Activated naive CD4-positive, alpha-beta T cell treated with anti-CD3 and anti-CD28 coated beads, Interleukin-2, amount 10 ng/mL, durations not matched to agents 7 days and 5 days (primary cell): ENCODE data around the gene LRRC46.

ENCODE experiments used
- CTCF ChIA-PET: fragments of 350-600 bp; sonication (Branson Sonifier 250); formaldehyde crosslinking; loops from one replicate; lab custom pipeline; 2021; ENCODE audit warnings: antibody characterized with exemption; lab: Charles Lee
- DNase-seq: peaks from one replicate; pipeline ENCODE4 v3.0.0-alpha.2; 2020
- H3K27ac Mint-ChIP-seq: one replicate; pipeline ENCODE4 v1.8.0; 2021; ENCODE audit warnings: mild to moderate bottlenecking, moderate library complexity, mixed read lengths
- H3K27me3 Mint-ChIP-seq: one replicate; pipeline ENCODE4 v1.8.0; 2021; ENCODE audit warnings: mild to moderate bottlenecking, mixed read lengths
- H3K36me3 Mint-ChIP-seq: one replicate; pipeline ENCODE4 v1.8.0; 2021; ENCODE audit warnings: mixed read lengths
- H3K4me1 Mint-ChIP-seq: one replicate; pipeline ENCODE4 v1.8.0; 2021; ENCODE audit warnings: mixed read lengths
- H3K4me3 Mint-ChIP-seq: one replicate; pipeline ENCODE4 v1.8.0; 2021; ENCODE audit warnings: mild to moderate bottlenecking, moderate library complexity, mixed read lengths
- H3K9me3 Mint-ChIP-seq: one replicate; pipeline ENCODE4 v1.8.0; 2021; ENCODE audit warnings: mixed read lengths

LRRC46 gene

DNA sequence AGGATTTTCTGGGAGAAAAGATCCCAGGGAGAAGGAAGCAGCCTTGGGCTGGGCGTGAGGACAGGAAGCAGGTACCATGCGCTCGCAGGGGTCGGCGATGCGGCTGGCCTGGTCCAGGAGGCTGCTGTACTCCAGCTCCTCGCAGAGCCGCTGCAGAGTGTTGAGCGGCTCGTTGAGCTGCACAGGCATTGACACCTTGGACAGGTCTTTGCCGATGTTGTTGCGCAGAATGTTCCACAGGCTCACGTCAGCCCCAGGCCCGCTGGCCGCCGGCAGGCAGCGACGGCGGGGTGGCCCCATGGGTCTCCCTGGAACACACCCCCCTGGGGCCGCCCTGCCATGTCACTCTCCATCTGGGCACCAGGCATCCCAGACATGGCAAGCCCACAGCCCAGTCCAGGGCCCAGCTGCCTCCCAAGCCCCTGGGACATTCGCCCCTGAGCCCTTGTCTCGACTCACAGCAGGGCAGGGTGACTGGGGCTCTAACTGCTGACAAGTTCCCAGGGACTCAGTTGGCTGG is 17.9 kb upstream of the LRRC46 start:
- CTCF ChIA-PET, result no interaction called here
- no peaks in the 10 kb centered on the region for H3K9me3 Mint-ChIP-seq
- H3K36me3 Mint-ChIP-seq, result peaks cover 49% of the 10 kb centered on the region

DNA sequence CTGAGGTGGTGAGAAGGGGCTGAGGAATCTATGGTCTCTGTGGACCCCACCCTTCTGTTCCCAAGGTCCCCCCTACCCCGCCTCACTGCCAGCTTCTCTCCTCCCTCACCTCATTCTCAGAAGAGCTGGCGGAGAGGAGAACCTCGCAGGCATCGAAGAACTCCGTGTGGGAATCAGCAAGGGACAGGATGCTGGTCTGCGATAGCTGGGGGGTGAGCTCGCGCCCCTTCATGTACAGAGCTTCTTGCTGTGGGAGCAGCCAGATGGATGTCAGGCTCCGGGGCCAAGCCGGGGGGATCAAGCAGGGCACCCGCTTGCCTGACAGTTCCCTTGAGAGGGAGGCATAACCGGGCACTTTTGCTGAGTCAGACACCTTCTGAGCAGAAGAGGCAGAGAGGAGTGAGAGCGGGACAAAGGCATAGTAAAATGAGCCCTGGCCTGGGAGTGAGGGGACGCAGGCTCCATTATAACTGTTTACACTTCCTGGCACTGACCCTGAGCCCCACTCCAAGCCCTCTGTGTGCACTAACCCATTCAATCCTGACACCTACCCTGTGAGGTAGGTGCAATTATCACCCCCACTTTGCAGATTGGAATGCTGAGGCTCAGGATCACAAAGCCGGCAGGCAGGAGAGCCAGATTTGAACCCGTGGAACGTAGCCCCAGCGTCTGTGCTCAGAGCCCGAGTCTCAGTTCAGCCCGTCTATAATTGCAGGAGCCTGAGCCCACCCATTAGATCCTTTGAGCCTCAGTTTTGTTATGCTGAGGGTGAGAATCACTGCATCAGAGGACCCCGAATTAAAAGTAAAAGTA is 16.2 kb upstream of the LRRC46 start:
- H3K9me3 Mint-ChIP-seq, result no peaks in the 10 kb centered on the region
- H3K27ac Mint-ChIP-seq, result no peak overlapping the region
- peaks cover 10% of the 10 kb centered on the region for H3K4me1 Mint-ChIP-seq
- H3K27me3 Mint-ChIP-seq, result no peaks in the 10 kb centered on the region
- H3K4me3 Mint-ChIP-seq, result no peak overlapping the region
- peaks cover 42% of the 10 kb centered on the region for H3K36me3 Mint-ChIP-seq
- CTCF ChIA-PET, result no interaction called here
- DNase-seq, result no peak

More for the DNA sequence above, 17.9 kb upstream of the LRRC46 start:
- DNase-seq, result no peak
- Mint-ChIP-seq H3K27me3 (no peaks in the 10 kb centered on the region), H3K4me3 (no peak overlapping the region), H3K27ac (no peak overlapping the region), H3K4me1 (no peaks in the 10 kb centered on the region)

GRCh38 chr17:47816111-47816735 is 15.2 kb upstream of the LRRC46 start:
- no peak overlapping the region for H3K4me3 Mint-ChIP-seq
- H3K4me1 Mint-ChIP-seq, result peaks cover 19% of the 10 kb centered on the region
- no peak overlapping the region for H3K27ac Mint-ChIP-seq
- peaks cover 35% of the 10 kb centered on the region for H3K36me3 Mint-ChIP-seq
- H3K9me3 Mint-ChIP-seq, result no peaks in the 10 kb centered on the region
- H3K27me3 Mint-ChIP-seq, result no peaks in the 10 kb centered on the region
- CTCF ChIA-PET, result no interaction called here
- no peak for DNase-seq

GRCh38 chr17:47816947-47817346 is 14.5 kb upstream of the LRRC46 start:
- CTCF ChIA-PET, result no interaction called here
- no peak overlapping the region for H3K27ac Mint-ChIP-seq
- no peaks in the 10 kb centered on the region for H3K27me3 Mint-ChIP-seq
- DNase-seq, result no peak
- H3K4me3 Mint-ChIP-seq, result no peak overlapping the region
- no peaks in the 10 kb centered on the region for H3K9me3 Mint-ChIP-seq
- peaks cover 30% of the 10 kb centered on the region for H3K36me3 Mint-ChIP-seq
- H3K4me1 Mint-ChIP-seq, result peaks cover 26% of the 10 kb centered on the region

GRCh38 chr17:47818002-47818695 is 13.3 kb upstream of the LRRC46 start:
- H3K9me3 Mint-ChIP-seq, result no peaks in the 10 kb centered on the region
- no peaks in the 10 kb centered on the region for H3K27me3 Mint-ChIP-seq
- CTCF ChIA-PET, result interaction anchor here (0.7 kb wide), 1 partner anchor 14 kb away, joined by 3 read pairs; no protein-coding TSS in a partner anchor
- no peak overlapping the region for H3K27ac Mint-ChIP-seq
- H3K4me1 Mint-ChIP-seq, result peaks cover 33% of the 10 kb centered on the region
- no peak overlapping the region for H3K4me3 Mint-ChIP-seq
- H3K36me3 Mint-ChIP-seq, result peaks cover 26% of the 10 kb centered on the region
- DNase-seq, result no peak

DNA sequence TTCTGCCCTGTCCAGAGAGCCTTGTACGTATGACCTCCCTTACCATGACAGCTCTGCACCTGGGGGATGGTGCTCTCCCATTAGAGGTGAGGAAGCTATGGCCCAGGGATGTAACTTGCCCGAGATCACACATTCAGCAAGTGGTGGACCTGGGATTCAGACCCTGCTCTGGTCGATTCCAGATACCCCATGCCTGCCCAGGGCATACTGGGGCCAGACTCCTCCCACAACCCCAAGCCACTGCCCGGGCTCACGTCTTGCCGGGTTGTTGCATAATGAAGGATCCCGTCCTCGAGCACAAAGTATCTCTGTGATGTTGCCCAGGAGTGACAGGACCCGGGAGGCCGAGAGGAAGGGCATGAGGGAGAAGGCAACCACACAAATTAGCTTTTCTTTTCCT is 12.0 kb upstream of the LRRC46 start:
- CTCF ChIA-PET, result no interaction called here

GRCh38 chr17:47820033-47820789 is 11.3 kb upstream of the LRRC46 start:
- peak overlapping the region; percentile 99 for H3K4me3 Mint-ChIP-seq
- peaks cover 33% of the 10 kb centered on the region for H3K4me1 Mint-ChIP-seq
- CTCF ChIA-PET, result interaction anchor here (0.6 kb wide), 1 partner anchor 203 kb away, joined by 3 read pairs; no protein-coding TSS in a partner anchor
- H3K9me3 Mint-ChIP-seq, result no peaks in the 10 kb centered on the region
- no peak for DNase-seq
- peaks cover 30% of the 10 kb centered on the region for H3K36me3 Mint-ChIP-seq
- H3K27me3 Mint-ChIP-seq, result no peaks in the 10 kb centered on the region
- no peak overlapping the region for H3K27ac Mint-ChIP-seq

More for the DNA sequence above, 12.0 kb upstream of the LRRC46 start:
- DNase-seq, result no peak
- no peaks in the 10 kb centered on the region for H3K27me3 Mint-ChIP-seq
- H3K9me3 Mint-ChIP-seq, result no peaks in the 10 kb centered on the region
- H3K27ac Mint-ChIP-seq, result no peak overlapping the region
- H3K4me3 Mint-ChIP-seq, result no peak overlapping the region
- peaks cover 34% of the 10 kb centered on the region for H3K36me3 Mint-ChIP-seq
- peaks cover 33% of the 10 kb centered on the region for H3K4me1 Mint-ChIP-seq

DNA sequence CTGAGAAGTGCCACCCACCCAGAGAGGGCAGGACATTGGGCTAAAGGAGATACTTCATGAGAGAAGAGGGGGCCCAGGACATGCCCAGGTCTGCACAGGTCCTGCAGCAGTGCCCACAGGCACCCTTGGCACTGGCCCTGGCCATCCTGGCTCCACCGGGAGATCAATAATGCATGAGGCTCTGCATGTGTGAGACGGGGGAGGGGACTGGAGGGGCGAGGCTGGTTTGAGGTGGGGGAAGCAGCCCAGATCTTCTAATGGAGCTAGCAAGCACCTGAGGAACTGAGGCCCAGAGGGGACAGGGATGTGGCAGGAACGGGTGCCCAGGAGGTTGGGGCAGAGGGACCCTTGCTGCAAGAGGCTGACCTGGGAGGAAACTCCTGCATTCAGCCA is 10.4 kb upstream of the LRRC46 start:
- DNase-seq, result no peak
- H3K4me1 Mint-ChIP-seq, result peaks cover 33% of the 10 kb centered on the region
- no peaks in the 10 kb centered on the region for H3K27me3 Mint-ChIP-seq
- peaks cover 29% of the 10 kb centered on the region for H3K36me3 Mint-ChIP-seq
- peak overlapping the region; percentile 99 for H3K4me3 Mint-ChIP-seq
- CTCF ChIA-PET, result interaction anchor here (0.6 to 2.5 kb wide), 5 partner anchors 10 to 204 kb away, joined by 3 to 17 read pairs (median 6); partner anchors contain the start of genes LRRC46, MRPL10 and SCRN2
- H3K27ac Mint-ChIP-seq, result peak overlapping the region; percentile 94
- no peaks in the 10 kb centered on the region for H3K9me3 Mint-ChIP-seq

DNA sequence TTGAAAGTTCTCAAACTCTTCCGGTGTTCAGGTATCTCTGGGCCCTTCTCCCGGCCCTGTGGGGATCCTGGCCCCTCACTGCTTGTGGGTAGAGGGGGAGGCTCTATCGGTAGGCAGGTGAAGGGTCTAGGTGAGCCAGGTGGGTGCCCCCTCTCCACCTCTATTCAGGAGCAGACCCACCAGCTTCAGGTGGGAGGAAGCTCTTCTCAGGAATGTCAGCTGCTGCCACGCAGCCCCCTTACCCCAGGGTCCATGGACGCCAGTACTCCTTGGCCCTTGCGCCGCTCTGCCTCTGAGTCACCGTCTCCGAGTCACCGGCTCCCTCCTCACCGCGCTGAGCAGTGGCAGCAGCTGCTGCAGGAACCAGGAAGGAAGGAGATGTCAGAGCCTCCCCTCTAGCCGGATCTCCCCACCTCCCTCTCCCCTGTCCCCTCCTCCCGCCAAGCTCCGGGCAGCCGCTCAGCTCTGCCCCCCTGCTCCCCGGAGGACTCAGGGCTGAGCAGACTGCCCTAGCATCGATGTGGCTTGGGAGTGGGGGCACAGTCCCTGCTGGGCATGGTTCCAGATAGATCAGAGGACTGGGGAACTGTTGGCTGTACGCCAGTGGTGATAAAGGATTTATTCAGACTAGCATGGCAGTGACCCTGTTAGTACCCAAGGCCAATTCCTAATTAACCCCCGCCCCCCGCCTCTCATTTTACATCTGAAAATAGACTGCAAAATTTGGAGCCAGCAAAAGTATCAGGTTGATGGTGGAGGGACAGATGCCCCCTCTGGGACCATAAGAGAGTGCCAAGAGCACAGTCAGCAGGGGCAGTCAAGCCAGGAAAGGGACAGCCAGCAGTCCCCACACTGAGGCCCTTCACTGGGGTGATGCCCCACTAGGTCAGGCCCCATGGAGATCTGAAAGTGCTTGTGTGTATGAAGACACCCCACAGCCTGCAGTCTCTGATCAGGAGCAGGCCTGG is 9.8 kb upstream of the LRRC46 start, which contains the start of gene OSBPL7:
Gene OSBPL7, minus strand, starts transcription at position 371 of the 968 bp plus-strand sequence. CDS start 1,516 bp downstream, outside the sequence.
- Mint-ChIP-seq H3K27ac (peak within 1 kb of the TSS; percentile 94), H3K4me1 (peaks cover 33% of the 10 kb centered on the region), H3K36me3 (peaks cover 34% of the 10 kb centered on the region), H3K4me3 (peak within 1 kb of the TSS; percentile 99), H3K27me3 (no peaks in the 10 kb centered on the region), H3K9me3 (no peaks in the 10 kb centered on the region)
- CTCF ChIA-PET, result interaction anchor here (1.0 to 2.5 kb wide), 5 partner anchors 10 to 128 kb away, joined by 4 to 17 read pairs (median 6); partner anchors contain the start of genes LRRC46, MRPL10 and SCRN2
- DNase-seq, result peak; percentile 88

DNA sequence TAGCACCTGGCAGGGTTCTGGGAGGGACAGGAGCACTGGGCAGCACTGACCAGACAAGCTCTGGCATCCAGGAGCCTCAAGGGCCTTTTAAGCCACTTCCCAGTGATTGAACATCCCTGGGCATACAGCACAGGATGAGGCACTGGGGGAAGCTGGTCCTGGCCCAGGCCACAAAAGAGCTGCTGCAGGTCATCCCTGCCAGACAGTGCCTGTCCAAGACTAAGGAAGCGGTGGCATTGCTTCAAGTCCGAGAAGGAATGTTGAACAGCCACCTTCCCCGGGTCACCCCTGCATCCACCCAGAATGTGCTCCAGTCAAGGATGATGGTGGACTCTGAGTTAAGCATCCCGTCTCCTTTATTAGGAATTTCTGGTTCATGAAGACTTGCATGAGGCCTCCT is 8.7 kb upstream of the LRRC46 start:
- Mint-ChIP-seq H3K9me3 (no peaks in the 10 kb centered on the region), H3K36me3 (peaks cover 32% of the 10 kb centered on the region), H3K4me1 (peaks cover 33% of the 10 kb centered on the region), H3K27me3 (no peaks in the 10 kb centered on the region), H3K27ac (no peak overlapping the region), H3K4me3 (peak overlapping the region; percentile 41)
- DNase-seq, result no peak
- CTCF ChIA-PET, result interaction anchor here (1.0 to 2.5 kb wide), 4 partner anchors 9 to 67 kb away, joined by 4 to 17 read pairs (median 8); partner anchors contain the start of genes LRRC46, MRPL10 and SCRN2

DNA sequence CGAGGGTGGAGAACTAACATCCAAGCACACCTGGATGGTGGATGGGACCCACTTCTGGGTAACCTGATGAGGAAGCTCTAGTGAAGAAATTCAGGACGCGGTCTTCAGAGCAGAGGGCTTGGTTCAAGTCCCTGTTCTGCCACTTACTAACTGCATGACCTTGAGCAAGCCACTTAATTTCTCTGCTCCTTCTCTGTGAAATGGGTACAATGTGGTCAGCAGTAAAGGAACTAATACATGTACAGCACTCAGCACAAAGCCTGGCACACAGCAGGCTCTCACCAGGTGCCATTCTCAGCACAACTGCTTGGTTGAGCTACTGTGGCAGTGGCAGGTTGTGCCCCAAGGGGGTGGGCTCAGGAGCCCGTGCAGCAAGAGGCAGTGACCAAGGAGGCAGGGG is 8.0 kb upstream of the LRRC46 start:
- Mint-ChIP-seq H3K9me3 (no peaks in the 10 kb centered on the region), H3K27me3 (no peaks in the 10 kb centered on the region), H3K4me3 (no peak overlapping the region), H3K36me3 (peaks cover 36% of the 10 kb centered on the region), H3K27ac (no peak overlapping the region), H3K4me1 (peaks cover 37% of the 10 kb centered on the region)
- CTCF ChIA-PET, result interaction anchor here (2.5 kb wide), 1 partner anchor 8 kb away, joined by 17 read pairs; the partner anchor contains the start of genes LRRC46 and MRPL10
- DNase-seq, result no peak

- no peaks in the 10 kb centered on the region for H3K27me3 Mint-ChIP-seq
- peak overlapping the region; percentile 89 for H3K27ac Mint-ChIP-seq
- H3K9me3 Mint-ChIP-seq, result no peaks in the 10 kb centered on the region
- peaks cover 58% of the 10 kb centered on the region for H3K4me1 Mint-ChIP-seq
- peak; percentile 45 for DNase-seq
- H3K4me3 Mint-ChIP-seq, result peak overlapping the region; percentile 82
- H3K36me3 Mint-ChIP-seq, result peaks cover 26% of the 10 kb centered on the region
- CTCF ChIA-PET, result interaction anchor here (3.0 kb wide), 1 partner anchor 8 kb away, joined by 17 read pairs; the partner anchor contains the start of gene OSBPL7
Measured at GRCh38 chr17:47829870-47830269, 1.6 kb upstream of the LRRC46 start.
